Astrocyte (in vitro differentiated cells and primary cell): ENCODE data around the gene MED27.

Experiments used
- CTCF ChIP-seq: IDR thresholded peaks from 2 replicates; pipeline ENCODE4 v1.5.1; 2011; ENCODE audit warnings: low read depth, mild to moderate bottlenecking, inconsistent platforms, low read length, moderate library complexity; ENCODE audit not compliant: insufficient read depth
- EZH2 ChIP-seq: IDR thresholded peaks from 2 replicates; pipeline ENCODE4 v1.6.1; 2012; ENCODE audit warnings: mild to moderate bottlenecking, low read length, inconsistent platforms; ENCODE audit not compliant: insufficient read depth

- TF ChIP-seq CTCF (no peak), EZH2 (no peak)
Observed at GRCh38 chr9:131854334-131854733, 225.3 kb downstream of the MED27 start.
